NCI-H1694 (cell line): ENCODE measurements around the gene ACAA2.

Experiments used
- DNase-seq: peaks from one replicate; lab custom pipeline; 2025; lab: John Stamatoyannopoulos, UW

Gene ACAA2

DNA sequence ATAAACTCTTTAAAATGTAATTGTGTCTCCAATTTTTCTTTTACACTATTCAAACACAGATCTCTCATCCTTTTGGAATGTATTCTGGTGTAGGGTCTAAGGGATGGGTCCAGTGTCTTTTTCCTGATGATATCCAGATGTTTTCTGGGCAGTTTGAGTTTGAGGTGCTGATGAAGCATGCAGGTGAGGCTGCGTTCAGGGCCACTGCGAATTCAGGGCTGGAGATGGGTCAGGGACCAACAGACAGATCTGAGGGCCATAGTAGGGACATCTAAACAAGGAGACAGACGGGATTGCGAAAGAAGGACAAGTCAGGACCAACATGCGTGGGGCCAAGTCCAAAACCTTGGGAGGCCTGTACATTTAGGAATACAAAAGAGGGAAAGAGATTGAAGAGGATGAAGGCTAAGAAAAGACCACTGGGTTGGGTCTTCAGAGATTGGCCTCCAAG is 70.2 kb downstream of the ACAA2 start:
- DNase-seq: no peak

DNA sequence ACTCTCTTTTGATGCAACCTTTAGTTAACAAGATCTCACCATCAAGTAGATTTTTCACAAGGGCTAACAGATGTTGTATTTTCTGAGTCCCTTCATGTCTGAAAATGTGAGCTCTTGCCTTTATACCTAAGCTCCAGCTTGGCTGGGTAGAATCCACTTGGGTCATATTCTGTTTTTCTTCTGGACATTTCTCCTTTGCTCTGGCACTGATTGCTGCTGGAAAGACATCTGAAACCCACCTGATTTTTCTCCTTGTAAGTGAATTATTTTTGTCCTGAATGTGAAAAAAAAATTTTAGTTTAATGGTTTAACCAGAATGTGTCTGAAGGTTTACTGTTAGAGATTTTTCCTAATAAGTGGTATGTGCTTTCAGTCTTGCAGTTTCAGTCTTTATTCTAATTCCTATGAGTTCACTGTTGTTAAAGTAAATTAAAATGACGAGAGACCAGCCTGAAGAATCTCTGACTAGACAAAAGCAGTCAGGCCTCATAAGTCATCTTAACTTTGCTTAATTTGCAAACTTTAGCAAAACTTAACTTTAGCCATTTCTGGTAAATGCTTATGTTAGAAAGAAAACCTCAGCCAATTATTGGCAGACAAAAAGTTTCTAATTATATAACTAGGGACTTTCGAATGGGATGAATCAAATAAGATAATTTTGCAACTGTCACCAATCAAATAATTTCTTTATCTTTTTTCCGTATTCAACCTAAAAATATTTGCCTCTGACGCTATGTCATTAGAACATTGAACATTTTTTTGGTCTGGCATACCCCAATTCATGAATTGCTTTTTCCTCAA is 70.8 kb downstream of the ACAA2 start:
- no peak for DNase-seq

GRCh38 chr18:49739275-49739674 is 74.1 kb downstream of the ACAA2 start:
- DNase-seq: no peak

GRCh38 chr18:49738721-49739120 is 74.6 kb downstream of the ACAA2 start:
- DNase-seq: no peak

DNA sequence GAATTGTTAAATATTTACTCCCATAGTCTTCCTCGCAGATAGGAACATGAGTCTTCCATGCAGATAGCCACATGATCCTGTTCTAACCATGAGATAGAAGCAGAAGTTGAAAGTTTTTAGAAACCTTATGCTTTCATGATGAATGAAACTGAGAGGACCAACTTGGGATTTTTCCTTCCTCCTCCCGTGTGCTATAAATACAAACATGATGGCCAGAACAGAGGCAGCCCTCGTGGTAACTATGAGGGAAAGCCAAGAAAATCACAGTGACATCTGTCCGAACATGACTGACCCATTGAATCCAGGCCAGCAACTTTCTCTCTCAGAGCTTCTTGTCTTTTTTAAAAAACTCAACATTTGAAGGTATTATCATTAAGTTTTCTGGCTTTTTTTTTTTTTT is 78.5 kb downstream of the ACAA2 start:
- DNase-seq: no peak

DNA sequence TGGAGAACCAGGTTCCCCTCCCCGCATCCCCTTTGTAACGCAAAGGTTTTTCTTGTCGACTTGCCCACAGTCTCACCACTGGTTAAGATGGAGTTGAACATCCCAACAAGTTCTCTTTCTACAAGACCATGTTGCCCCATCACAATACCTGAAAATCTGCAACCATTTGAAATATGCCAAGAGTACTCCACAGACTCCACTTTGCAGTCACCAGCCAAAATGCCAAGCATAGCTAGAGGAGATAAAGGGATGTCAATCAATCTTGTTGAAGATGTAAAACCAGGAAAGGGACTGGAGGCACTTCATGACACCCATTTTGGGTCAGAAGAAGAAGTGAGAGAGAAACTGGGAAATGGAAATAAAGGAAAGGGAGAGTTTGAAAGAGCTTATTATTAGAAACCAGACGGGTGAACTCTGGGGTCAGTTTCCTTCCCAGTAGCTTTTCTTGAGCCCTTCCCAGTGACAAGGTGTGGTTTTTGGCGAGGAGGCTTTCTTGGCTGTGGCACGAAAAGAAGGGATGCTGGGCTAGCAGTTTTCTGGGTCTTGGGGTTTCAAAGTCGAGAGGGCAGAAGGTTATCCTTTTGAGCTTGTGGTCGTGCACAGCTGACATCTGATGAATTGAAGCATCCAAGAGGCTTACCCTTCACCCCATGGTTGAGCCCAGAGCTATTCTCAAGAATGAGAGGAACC is 79.3 kb downstream of the ACAA2 start:
- DNase-seq: no peak

DNA sequence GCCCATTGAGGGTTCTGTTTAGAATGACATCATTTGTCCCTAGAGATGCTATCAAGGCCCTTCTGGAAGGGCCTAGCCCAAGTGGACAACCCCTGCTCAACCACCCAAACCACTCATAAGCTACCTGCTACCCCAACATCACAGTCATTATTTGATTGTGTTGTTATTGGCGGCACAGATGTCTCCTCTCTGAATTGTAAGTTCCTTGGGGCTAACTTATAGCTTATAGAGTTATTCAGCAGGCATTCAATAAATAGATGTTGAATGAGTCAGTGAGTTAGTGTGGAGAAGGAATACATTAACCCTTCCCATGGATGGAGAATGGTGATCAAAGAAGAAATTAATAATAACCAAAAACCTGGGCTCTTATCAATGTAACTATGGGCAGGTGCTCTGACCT is 80.0 kb downstream of the ACAA2 start:
- DNase-seq: no peak
